ENCODE results near the gene BAIAP2.

Gene BAIAP2

DNA sequence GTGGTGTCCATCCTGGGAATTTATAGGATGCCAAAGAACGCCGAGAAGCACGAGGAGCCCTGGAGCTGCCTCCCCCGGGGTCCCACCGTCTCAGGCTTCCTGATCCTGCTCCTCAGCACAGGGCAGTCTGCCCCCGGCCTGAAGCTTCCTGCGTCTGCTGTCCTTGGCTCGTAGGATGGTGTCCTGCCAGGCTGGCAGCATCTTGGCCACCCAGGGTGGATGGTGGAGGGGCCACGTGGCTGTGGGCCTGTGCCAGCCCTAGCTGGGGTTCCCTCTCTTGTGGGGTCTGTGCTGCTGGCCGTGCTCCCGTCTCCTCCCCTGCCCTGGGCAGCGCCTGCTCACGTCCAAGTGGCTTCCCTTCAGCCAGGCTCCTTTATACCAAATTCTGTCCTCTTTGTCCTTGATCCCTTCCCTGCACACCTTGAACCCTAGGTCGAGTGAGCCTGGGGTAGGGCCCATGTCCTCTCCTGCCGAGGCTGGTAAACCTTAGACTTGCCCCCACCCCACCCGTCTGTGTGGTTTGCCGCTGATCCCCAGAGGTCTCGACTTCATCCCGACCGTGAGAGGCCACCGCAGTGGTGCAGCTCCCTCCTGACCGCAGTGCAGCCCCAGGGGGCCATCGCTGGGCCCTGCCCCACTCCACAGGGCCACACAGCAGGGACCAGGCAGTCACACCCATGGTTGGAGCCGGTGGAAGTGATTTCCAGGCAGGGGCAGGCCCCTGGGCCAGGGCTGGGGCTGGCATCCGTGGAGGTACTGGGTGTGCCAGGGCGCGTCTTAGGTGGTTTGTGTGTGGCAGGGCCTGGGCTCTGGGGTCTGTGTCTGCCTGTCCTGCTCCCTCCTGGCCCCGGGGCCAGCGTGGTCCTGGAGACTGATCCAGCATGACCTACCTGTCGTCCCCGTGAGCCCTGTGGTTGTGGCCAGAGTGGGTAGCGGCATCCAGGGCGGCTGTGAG, 46.5 kb downstream of the BAIAP2 start:
- no peak overlapping the region for H3K27ac ChIP-seq
- TF ChIP-seq, protein P1, sequence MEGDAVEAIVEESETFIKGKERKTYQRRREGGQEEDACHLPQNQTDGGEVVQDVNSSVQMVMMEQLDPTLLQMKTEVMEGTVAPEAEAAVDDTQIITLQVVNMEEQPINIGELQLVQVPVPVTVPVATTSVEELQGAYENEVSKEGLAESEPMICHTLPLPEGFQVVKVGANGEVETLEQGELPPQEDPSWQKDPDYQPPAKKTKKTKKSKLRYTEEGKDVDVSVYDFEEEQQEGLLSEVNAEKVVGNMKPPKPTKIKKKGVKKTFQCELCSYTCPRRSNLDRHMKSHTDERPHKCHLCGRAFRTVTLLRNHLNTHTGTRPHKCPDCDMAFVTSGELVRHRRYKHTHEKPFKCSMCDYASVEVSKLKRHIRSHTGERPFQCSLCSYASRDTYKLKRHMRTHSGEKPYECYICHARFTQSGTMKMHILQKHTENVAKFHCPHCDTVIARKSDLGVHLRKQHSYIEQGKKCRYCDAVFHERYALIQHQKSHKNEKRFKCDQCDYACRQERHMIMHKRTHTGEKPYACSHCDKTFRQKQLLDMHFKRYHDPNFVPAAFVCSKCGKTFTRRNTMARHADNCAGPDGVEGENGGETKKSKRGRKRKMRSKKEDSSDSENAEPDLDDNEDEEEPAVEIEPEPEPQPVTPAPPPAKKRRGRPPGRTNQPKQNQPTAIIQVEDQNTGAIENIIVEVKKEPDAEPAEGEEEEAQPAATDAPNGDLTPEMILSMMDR (IDR thresholded peaks at IDR 0.05): no peak
- no peak overlapping the region for H3K4me3 ChIP-seq
- no peak for DNase-seq (ENCODE audit: low spot score)

DNA sequence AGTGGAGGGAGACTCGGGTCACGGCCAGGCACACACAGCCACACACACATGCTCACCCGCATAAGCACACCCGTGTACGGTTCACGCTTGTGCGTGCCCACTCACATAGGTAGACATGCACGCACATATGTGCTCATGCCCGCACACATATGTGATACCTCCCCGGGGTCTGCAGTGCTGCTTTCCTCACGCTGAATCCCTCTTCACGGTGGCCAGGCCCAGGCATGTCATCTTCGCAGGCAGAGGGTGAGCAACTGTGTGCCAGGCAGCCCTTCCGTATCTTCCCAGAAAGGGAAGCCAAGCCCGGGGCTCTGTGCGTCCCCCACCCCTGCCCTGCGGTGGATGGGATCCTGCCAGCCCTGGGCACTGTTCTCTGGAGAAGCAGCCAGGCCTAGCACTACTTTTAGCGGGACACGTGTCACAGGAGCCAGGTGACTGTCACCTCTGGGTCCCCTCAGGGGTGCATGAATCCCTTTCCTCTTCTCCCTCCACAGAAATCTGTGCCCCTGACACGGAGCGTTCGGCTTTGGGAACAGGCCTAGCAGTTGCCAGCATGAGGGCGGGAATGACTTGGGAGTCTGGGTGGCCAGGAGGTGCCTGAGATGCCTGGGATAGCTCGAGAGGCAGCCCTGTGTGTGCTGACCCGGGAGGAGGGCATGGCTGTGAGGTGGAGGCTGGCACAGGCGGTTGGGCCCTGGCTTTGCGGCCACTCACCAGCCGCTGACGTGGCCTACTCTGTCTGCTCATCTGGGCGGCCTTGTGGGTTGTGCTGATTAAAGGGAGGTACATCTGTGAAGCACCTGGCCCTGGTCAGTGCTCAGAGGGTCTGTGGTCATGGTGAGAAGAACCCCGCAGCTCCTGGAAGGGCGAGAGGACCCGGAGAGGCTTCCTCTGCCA, 47.5 kb downstream of the BAIAP2 start:
- no peak for DNase-seq (ENCODE audit: low spot score)
- Histone ChIP-seq H3K27ac (peak overlapping the region in 1 of 2 donors; percentile 45), H3K4me3 (no peak overlapping the region)
- TF ChIP-seq, protein P1 (IDR thresholded peaks at IDR 0.05): no peak

DNA sequence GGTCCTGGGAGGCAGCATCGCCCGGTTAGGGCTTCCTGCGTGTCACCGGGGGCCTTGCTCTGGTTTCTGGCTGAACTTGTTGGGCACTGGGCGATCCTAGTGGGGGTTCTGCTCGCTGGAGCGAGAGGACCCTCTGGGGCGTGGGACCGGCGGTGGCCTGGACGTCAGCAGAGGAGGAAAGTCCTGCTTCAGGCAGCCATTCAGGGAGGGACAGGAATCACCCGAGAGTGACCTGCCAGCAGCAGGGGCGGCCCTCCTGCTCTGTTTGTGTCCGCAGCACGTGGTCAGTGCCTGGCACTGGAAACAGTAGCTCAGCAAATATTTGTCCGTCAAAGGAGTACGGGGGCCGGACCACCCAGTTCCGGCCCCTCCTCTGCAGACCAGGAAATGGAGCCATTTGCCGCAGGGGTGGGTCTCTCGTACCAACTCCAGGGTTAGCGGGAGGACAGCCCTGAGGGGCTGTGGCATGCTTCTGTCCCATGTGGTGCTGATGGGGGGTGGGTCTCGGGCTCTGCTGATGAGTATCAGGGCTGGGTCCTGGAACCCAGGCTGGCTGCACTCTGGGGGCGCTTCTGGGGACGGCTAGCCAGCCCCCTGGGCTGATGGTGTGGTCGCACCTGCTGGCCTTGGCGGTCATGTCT, 48.3 kb downstream of the BAIAP2 start:
- DNase-seq (ENCODE audit: low spot score): no peak
- no peak overlapping the region for H3K4me3 ChIP-seq
- H3K27ac ChIP-seq: peak overlapping the region in 1 of 2 donors; percentile 45

DNA sequence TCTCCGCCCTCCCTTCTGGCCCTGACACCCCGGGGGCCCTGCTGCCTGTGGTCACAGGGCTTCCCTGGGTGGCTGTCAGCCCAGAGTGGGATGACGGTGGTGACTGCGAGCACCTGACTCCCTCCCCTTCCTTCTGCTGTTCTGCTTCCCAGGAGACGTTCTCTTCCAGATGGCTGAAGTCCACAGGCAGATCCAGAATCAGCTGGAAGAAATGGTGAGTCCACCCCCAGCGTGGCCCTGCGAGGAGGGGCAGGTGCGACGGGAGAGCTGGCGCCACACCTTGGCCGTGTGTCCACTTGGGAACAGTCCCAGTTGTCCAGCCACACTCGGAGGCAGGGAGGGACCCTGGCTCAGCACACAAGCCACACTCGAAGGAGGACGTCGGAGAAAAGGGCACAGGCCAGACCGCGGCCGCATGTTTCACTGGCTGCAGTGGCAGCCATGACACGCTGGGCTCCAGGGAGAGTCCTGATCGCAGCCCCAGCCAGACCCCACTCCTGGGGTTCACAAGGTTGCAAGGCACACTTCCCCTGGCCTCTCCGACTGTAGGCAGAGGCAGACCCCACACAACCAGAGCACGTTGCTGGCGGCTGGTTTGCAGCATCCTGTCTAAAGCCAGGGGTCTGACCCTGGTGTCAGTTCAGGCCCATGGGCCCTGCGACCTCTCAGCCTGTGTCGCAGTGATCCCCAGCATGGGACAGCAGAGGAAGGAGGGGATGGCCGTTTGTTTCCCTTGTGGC, 49.9 kb downstream of the BAIAP2 start:
- H3K27ac ChIP-seq: no peak overlapping the region
- no peak overlapping the region for H3K4me3 ChIP-seq
- DNase-seq (ENCODE audit: low spot score): no peak
- TF ChIP-seq, protein P1 (IDR thresholded peaks at IDR 0.05): no peak

More for the DNA sequence above, 48.3 kb downstream of the BAIAP2 start:
- TF ChIP-seq, protein P1 (IDR thresholded peaks at IDR 0.05): no peak

DNA sequence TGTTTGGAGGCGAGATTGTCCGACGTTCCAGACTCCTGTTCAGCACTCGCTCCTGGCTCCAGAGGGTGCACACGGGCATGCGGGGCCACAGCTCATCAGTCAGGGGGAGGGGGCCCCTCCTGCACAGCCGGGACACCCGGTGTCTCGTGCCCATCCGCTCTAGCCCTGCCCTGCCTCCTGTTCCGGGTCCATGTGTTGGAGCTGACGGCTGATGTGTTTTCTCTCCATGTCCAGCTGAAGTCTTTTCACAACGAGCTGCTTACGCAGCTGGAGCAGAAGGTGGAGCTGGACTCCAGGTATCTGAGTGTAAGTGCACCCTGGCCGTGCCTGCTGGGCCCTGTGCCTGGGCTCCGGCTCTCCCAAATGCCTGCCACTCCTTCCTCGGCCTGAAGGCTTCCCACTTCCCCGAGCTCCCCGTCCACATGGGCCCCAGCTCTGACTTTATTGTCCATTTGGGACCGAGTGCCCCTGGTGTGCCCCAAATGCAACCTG, 50.5 kb downstream of the BAIAP2 start:
- TF ChIP-seq, protein P1 (IDR thresholded peaks at IDR 0.05): no peak
- DNase-seq (ENCODE audit: low spot score): no peak
- H3K4me3 ChIP-seq: no peak overlapping the region
- no peak overlapping the region for H3K27ac ChIP-seq

Data from coronary artery (tissue), 2 donors.